Frontal cortex (tissue), 4 donors: ENCODE data around the gene GRK3. TPM values are rescaled to one million over a fixed set of nuclear protein-coding genes. Genes with fewer than 3 reads are reported as not detected.
"Not testable (repeated sequence)": the region's sequence is repeated elsewhere in the genome, so short reads cannot be mapped to it uniquely, and the experiment has no call there.

Experiments
- DNase-seq, 2 donors: peaks; one replicate each; pipeline ENCODE4 v3.0.0; 2012; ENCODE audit warnings: low spot score in 2 of 2
- FAIRE-seq: peaks from 2 replicates; lab custom pipeline; 2012; peaks lifted over from hg19 to GRCh38; lab: Jason Lieb, UNC
- total RNA-seq: library from RNA; depleted of rRNA; stranded (reverse); fragments of >200 nt; gene quantifications from one replicate; pipeline ENCODE4 v1.2.3, GENCODE V29; 2014
- donor health status: control.
- donor health status: control.
- donor health status: control.

GRK3 gene
- total RNA-seq, 1 donor from 2014 or later: 60.7 TPM

- DNase-seq: no peak
- FAIRE-seq: no peak
Observed at GRCh38 chr22:25569361-25569760, 4.9 kb downstream of the GRK3 start.

GRCh38 chr22:25569983-25570382 lies 5.5 kb downstream of the GRK3 start:
- FAIRE-seq: no peak
- no peak for DNase-seq

- DNase-seq (no peak), FAIRE-seq (no peak)
Observed at GRCh38 chr22:25570486-25570885, 6.0 kb downstream of the GRK3 start.

- DNase-seq, FAIRE-seq: not testable (repeated sequence)
Observed at GRCh38 chr22:25571969-25572707, 7.7 kb downstream of the GRK3 start.

- no peak for FAIRE-seq
Observed at GRCh38 chr22:25572708-25573171, 8.3 kb downstream of the GRK3 start.

GRCh38 chr22:25573841-25574240 lies 9.4 kb downstream of the GRK3 start:
- FAIRE-seq: no peak
- DNase-seq: no peak

More at GRCh38 chr22:25572708-25573171, 8.3 kb downstream of the GRK3 start:
- no peak for DNase-seq

GRCh38 chr22:25574736-25575135 lies 10.3 kb downstream of the GRK3 start:
- FAIRE-seq: no peak
- no peak for DNase-seq

GRCh38 chr22:25575674-25576392 lies 11.4 kb downstream of the GRK3 start:
- DNase-seq, FAIRE-seq: not testable (repeated sequence)

GRCh38 chr22:25581452-25581851 lies 17.0 kb downstream of the GRK3 start:
- not testable (repeated sequence) for DNase-seq, FAIRE-seq

GRCh38 chr22:25582946-25583345 lies 18.5 kb downstream of the GRK3 start:
- DNase-seq (no peak), FAIRE-seq (no peak)

GRCh38 chr22:25584993-25585392 lies 20.5 kb downstream of the GRK3 start:
- not testable (repeated sequence) for FAIRE-seq, DNase-seq

GRCh38 chr22:25589664-25590063 lies 25.2 kb downstream of the GRK3 start:
- not testable (repeated sequence) for DNase-seq, FAIRE-seq

GRCh38 chr22:25593323-25593722 lies 28.8 kb downstream of the GRK3 start:
- not testable (repeated sequence) for FAIRE-seq, DNase-seq

GRCh38 chr22:25598609-25599008 lies 34.1 kb downstream of the GRK3 start:
- no peak for FAIRE-seq
- no peak for DNase-seq

- no peak for DNase-seq
- no peak for FAIRE-seq
Observed at GRCh38 chr22:25602445-25602844, 38.0 kb downstream of the GRK3 start.

- no peak for DNase-seq
- FAIRE-seq: no peak
Observed at GRCh38 chr22:25602916-25603315, 38.4 kb downstream of the GRK3 start.

- not testable (repeated sequence) for DNase-seq, FAIRE-seq
Observed at GRCh38 chr22:25605146-25605545, 40.7 kb downstream of the GRK3 start.

- FAIRE-seq, DNase-seq: not testable (repeated sequence)
Observed at GRCh38 chr22:25605565-25605964, 41.1 kb downstream of the GRK3 start.

GRCh38 chr22:25611284-25611683 lies 46.8 kb downstream of the GRK3 start:
- not testable (repeated sequence) for DNase-seq, FAIRE-seq

- not testable (repeated sequence) for FAIRE-seq, DNase-seq
Observed at GRCh38 chr22:25613131-25613530, 48.7 kb downstream of the GRK3 start.

GRCh38 chr22:25613558-25613957 lies 49.1 kb downstream of the GRK3 start:
- DNase-seq, FAIRE-seq: not testable (repeated sequence)
